Measurements from ENCODE around the gene COL2A1.

COL2A1 gene

DNA sequence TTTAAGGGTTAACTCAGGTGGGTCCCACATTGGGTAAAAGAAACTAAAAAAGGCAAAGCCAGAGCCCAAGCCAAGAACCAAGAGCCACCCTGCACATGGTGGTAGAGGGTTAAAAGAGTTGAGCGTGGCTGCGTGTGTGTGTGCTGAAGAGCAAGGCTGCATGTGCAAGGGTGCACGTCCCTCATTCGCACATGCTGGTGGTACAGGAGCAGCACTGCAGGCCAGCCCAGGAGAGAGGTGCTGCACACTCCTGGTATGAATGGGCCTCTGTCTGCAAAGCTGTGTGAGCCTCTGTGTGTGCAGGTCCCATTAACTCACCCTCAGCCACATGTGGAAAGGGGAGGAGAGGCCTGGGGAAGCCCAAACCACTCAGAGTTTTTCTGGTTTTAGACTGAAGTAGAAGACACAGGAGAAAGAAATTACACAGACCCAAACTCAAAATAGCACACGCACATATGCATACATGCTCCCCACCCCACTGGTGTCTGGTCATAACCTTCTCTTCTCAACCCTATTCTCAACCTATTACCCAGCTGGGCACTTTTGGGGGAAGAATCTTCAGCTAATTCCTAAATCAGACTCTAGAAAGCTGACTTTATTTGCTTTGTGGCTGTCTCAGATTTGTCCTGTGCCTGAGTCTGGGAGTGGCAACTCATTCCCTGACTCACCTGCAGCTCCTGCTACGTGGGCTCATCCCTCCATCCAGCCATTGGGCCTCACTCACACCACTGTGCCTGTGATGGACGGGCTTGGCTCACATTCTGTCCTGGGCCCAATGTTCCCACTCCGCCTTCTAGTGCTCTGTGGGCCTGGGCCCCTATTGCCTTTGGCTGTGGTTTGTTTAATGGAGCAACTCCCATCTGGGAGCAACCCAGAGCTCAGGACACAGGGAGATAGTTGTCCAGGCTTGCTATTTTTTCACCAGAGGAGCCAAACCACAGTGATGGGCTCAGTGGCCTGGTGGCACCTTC lies 30.8 kb upstream of the COL2A1 start:
- H3K9me3 ChIP-seq (ENCODE audit: insufficient read depth, low read length) = no peaks in the 10 kb centered on the region
- H3K4me2 ChIP-seq (ENCODE audit: low read depth, low read length, poor library complexity, severe bottlenecking) = no peak overlapping the region
- no peaks in the 10 kb centered on the region for H3K36me3 ChIP-seq (ENCODE audit: low read length)
- H3K27ac ChIP-seq (ENCODE audit: low read depth, low read length) = no peak overlapping the region
- H4K20me1 ChIP-seq (ENCODE audit: low read depth, low read length) = no peaks in the 10 kb centered on the region
- H3K9ac ChIP-seq (ENCODE audit: low read length) = no peak overlapping the region
- H3K4me3 ChIP-seq (ENCODE audit: insufficient read depth, low read length, poor library complexity, severe bottlenecking) = no peak overlapping the region
- H3K79me2 ChIP-seq (ENCODE audit: insufficient read depth, low read length) = no peaks in the 10 kb centered on the region
- H3K27me3 ChIP-seq (ENCODE audit: low read length) = no peaks in the 10 kb centered on the region
- TF ChIP-seq EZH2phosphoT487 (conservative IDR thresholded peaks at IDR 0.05; ENCODE audit: low read length) = no peak
- TF ChIP-seq, protein P1, sequence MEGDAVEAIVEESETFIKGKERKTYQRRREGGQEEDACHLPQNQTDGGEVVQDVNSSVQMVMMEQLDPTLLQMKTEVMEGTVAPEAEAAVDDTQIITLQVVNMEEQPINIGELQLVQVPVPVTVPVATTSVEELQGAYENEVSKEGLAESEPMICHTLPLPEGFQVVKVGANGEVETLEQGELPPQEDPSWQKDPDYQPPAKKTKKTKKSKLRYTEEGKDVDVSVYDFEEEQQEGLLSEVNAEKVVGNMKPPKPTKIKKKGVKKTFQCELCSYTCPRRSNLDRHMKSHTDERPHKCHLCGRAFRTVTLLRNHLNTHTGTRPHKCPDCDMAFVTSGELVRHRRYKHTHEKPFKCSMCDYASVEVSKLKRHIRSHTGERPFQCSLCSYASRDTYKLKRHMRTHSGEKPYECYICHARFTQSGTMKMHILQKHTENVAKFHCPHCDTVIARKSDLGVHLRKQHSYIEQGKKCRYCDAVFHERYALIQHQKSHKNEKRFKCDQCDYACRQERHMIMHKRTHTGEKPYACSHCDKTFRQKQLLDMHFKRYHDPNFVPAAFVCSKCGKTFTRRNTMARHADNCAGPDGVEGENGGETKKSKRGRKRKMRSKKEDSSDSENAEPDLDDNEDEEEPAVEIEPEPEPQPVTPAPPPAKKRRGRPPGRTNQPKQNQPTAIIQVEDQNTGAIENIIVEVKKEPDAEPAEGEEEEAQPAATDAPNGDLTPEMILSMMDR (IDR thresholded peaks at IDR 0.05; ENCODE audit: insufficient read depth, low read length, poor library complexity, severe bottlenecking) = no peak
- H2AFZ ChIP-seq (ENCODE audit: low read depth, low read length, severe bottlenecking) = no peak overlapping the region
- H3F3A ChIP-seq (ENCODE audit: insufficient read depth) = no peaks in the 10 kb centered on the region
- no peaks in the 10 kb centered on the region for H3K9me2 ChIP-seq (replicated peaks; ENCODE audit: insufficient read depth, low read length)

DNA sequence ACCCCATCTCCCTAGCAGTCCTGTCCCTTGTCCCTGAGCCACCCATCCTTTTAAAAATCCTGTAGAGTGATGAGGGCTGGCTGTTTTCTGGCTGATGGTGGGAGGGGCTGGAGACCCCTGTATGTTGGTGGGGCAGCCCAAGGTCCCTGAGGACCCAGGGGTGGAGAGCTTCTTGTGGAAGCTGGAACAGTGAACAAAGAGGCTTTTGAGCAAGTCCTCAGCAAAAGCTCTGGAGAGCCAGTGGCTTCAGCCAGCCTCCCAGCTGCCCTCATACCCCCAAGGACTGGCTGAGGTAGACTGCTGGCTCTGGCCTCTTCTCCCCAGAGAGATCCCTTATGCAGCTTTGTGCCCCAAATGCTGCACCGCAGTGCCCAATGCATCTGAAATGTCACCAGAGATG lies 29.2 kb upstream of the COL2A1 start:
- H3K36me3 ChIP-seq (ENCODE audit: low read length) = no peaks in the 10 kb centered on the region
- H3K4me3 ChIP-seq (ENCODE audit: insufficient read depth, low read length, poor library complexity, severe bottlenecking) = no peak overlapping the region
- H3K27me3 ChIP-seq (ENCODE audit: low read length) = no peaks in the 10 kb centered on the region
- no peaks in the 10 kb centered on the region for H3F3A ChIP-seq (ENCODE audit: insufficient read depth)
- no peak overlapping the region for H2AFZ ChIP-seq (ENCODE audit: low read depth, low read length, severe bottlenecking)
- no peaks in the 10 kb centered on the region for H4K20me1 ChIP-seq (ENCODE audit: low read depth, low read length)
- no peak overlapping the region for H3K27ac ChIP-seq (ENCODE audit: low read depth, low read length)
- no peaks in the 10 kb centered on the region for H3K9me2 ChIP-seq (replicated peaks; ENCODE audit: insufficient read depth, low read length)
- H3K9ac ChIP-seq (ENCODE audit: low read length) = no peak overlapping the region
- no peaks in the 10 kb centered on the region for H3K9me3 ChIP-seq (ENCODE audit: insufficient read depth, low read length)
- no peak for TF ChIP-seq EZH2phosphoT487 (conservative IDR thresholded peaks at IDR 0.05; ENCODE audit: low read length)
- TF ChIP-seq, protein P1 (IDR thresholded peaks at IDR 0.05; ENCODE audit: insufficient read depth, low read length, poor library complexity, severe bottlenecking) = no peak
- no peak overlapping the region for H3K4me2 ChIP-seq (ENCODE audit: low read depth, low read length, poor library complexity, severe bottlenecking)
- H3K79me2 ChIP-seq (ENCODE audit: insufficient read depth, low read length) = no peaks in the 10 kb centered on the region

DNA sequence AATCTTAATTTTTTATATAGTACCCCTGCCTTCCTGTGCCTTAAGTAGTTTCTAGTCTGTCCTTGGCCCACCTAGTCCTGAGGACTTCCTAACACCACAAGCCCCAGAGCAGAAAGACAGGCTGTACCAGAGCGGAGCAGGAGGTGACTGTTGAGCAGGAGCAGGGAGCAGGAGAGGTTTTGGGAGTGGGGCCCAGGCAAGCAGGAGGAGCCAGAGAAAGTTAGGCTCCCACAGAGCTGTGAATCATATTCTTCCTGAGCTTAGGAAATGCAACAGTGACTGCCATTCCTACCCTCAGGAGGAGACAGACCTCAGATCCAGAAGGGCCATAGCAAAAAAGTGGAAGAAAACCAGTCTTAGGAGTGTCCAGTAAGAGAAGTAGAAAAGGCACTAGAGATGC lies 28.3 kb upstream of the COL2A1 start:
- Histone ChIP-seq H4K20me1 (ENCODE audit: low read depth, low read length) (no peaks in the 10 kb centered on the region), H3K36me3 (ENCODE audit: low read length) (no peaks in the 10 kb centered on the region), H3K9ac (ENCODE audit: low read length) (no peak overlapping the region), H3K79me2 (ENCODE audit: insufficient read depth, low read length) (no peaks in the 10 kb centered on the region), H3K4me2 (ENCODE audit: low read depth, low read length, poor library complexity, severe bottlenecking) (no peak overlapping the region), H3F3A (ENCODE audit: insufficient read depth) (no peaks in the 10 kb centered on the region), H3K27me3 (ENCODE audit: low read length) (no peaks in the 10 kb centered on the region), H3K9me2 (replicated peaks; ENCODE audit: insufficient read depth, low read length) (no peaks in the 10 kb centered on the region), H3K27ac (ENCODE audit: low read depth, low read length) (no peak overlapping the region), H3K9me3 (ENCODE audit: insufficient read depth, low read length) (no peaks in the 10 kb centered on the region), H3K4me3 (ENCODE audit: insufficient read depth, low read length, poor library complexity, severe bottlenecking) (no peak overlapping the region), H2AFZ (ENCODE audit: low read depth, low read length, severe bottlenecking) (no peak overlapping the region)
- TF ChIP-seq, protein P1 (IDR thresholded peaks at IDR 0.05; ENCODE audit: insufficient read depth, low read length, poor library complexity, severe bottlenecking) = no peak
- no peak for TF ChIP-seq EZH2phosphoT487 (conservative IDR thresholded peaks at IDR 0.05; ENCODE audit: low read length)
